ENCODE data around the gene HMGXB3. TPM values are rescaled to one million over a fixed set of nuclear protein-coding genes. Genes with fewer than 3 reads are reported as not detected.

HMGXB3 gene
- total RNA-seq, 1 donor from 2014 or later: 44.4 TPM

DNA sequence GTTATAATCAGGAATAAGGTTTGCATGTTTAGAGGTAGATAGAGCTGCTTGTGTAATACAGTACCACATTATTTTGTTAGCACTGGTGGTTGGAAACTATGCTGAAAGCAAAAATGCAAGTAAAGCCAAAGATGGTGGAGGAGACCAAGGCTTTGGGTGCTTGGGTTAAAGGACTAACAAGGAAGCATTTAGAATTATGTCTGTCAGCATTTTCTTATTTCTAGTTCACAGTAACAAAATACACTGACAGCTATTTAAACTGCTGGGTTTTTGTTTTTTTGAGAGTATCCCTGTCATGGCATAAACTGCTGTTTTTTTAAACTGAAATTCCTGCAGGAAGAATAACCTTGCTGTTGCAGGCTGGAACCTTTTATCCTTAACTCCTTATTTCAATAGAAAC is 6.5 kb downstream of the HMGXB3 start:
- no peak overlapping the region for H3K4me3 Mint-ChIP-seq
- H3K36me3 Mint-ChIP-seq (ENCODE audit: low read depth): peaks cover 4% of the 10 kb centered on the region
- TF ChIP-seq, protein P1, sequence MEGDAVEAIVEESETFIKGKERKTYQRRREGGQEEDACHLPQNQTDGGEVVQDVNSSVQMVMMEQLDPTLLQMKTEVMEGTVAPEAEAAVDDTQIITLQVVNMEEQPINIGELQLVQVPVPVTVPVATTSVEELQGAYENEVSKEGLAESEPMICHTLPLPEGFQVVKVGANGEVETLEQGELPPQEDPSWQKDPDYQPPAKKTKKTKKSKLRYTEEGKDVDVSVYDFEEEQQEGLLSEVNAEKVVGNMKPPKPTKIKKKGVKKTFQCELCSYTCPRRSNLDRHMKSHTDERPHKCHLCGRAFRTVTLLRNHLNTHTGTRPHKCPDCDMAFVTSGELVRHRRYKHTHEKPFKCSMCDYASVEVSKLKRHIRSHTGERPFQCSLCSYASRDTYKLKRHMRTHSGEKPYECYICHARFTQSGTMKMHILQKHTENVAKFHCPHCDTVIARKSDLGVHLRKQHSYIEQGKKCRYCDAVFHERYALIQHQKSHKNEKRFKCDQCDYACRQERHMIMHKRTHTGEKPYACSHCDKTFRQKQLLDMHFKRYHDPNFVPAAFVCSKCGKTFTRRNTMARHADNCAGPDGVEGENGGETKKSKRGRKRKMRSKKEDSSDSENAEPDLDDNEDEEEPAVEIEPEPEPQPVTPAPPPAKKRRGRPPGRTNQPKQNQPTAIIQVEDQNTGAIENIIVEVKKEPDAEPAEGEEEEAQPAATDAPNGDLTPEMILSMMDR (conservative IDR thresholded peaks at IDR 0.05): no peak
- no peaks in the 10 kb centered on the region for H3K27me3 Mint-ChIP-seq (ENCODE audit: low read depth)
- DNase-seq (ENCODE audit: low read depth, low spot score): no peak
- H3K27ac Mint-ChIP-seq (ENCODE audit: unreplicated experiment): no peak overlapping the region
- H3K4me1 Mint-ChIP-seq: peaks cover 7% of the 10 kb centered on the region
- H3K9me3 Mint-ChIP-seq: no peaks in the 10 kb centered on the region

DNA sequence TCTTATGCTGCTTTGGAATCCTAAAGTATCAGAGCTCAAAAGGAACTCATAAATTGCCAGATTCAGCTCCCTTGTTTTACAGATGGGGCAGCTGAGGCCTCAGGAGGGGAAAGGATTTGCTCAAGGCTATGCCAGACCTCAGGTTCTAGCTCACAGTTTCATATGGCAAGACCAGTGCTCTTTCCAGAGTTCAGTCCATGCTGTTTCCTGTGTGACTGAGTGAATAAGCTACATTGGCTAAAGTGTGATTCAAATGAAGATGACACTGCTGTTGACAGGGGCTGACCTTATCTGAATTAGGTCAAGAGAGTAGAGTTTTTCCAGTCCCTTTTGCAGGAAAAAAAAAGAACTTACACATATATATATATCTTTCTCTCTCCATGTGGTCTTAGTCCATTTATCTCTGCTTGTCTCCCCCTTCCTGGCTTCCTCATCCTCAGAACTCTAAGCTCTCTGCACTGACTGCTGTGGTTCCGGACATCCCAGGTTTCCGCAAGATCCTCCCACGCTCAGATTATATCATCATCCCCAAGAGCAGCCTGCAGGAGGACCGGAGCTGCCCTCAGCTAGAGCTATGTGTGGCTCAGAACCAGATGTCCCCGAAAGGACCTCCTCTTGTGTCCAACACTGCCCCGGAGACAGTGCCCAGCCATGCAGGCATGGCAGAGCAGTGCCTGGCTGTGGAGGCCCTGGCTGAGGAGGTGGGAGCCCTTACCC is 9.3 kb downstream of the HMGXB3 start:
- no peaks in the 10 kb centered on the region for H3K27me3 Mint-ChIP-seq (ENCODE audit: low read depth)
- no peak for DNase-seq (ENCODE audit: low read depth, low spot score)

GRCh38 chr5:150013931-150014330 is 13.4 kb downstream of the HMGXB3 start:
- TF ChIP-seq, protein P1 (conservative IDR thresholded peaks at IDR 0.05): no peak
- Mint-ChIP-seq H3K27ac (ENCODE audit: unreplicated experiment) (no peak overlapping the region), H3K4me3 (no peak overlapping the region), H3K27me3 (ENCODE audit: low read depth) (no peaks in the 10 kb centered on the region), H3K4me1 (no peaks in the 10 kb centered on the region), H3K9me3 (peaks cover 4% of the 10 kb centered on the region), H3K36me3 (ENCODE audit: low read depth) (peaks cover 49% of the 10 kb centered on the region)
- DNase-seq (ENCODE audit: low read depth, low spot score): no peak

More for the DNA sequence above, 9.3 kb downstream of the HMGXB3 start:
- peaks cover 25% of the 10 kb centered on the region for H3K36me3 Mint-ChIP-seq (ENCODE audit: low read depth)
- H3K4me1 Mint-ChIP-seq: no peaks in the 10 kb centered on the region
- H3K4me3 Mint-ChIP-seq: no peak overlapping the region
- TF ChIP-seq, protein P1 (conservative IDR thresholded peaks at IDR 0.05): no peak
- H3K27ac Mint-ChIP-seq (ENCODE audit: unreplicated experiment): no peak overlapping the region
- peaks cover 2% of the 10 kb centered on the region for H3K9me3 Mint-ChIP-seq

GRCh38 chr5:150014456-150014855 is 13.9 kb downstream of the HMGXB3 start:
- H3K36me3 Mint-ChIP-seq (ENCODE audit: low read depth): peaks cover 51% of the 10 kb centered on the region
- peaks cover 4% of the 10 kb centered on the region for H3K9me3 Mint-ChIP-seq
- H3K4me3 Mint-ChIP-seq: no peak overlapping the region
- no peaks in the 10 kb centered on the region for H3K4me1 Mint-ChIP-seq
- TF ChIP-seq, protein P1 (conservative IDR thresholded peaks at IDR 0.05): no peak
- no peak for DNase-seq (ENCODE audit: low read depth, low spot score)
- no peak overlapping the region for H3K27ac Mint-ChIP-seq (ENCODE audit: unreplicated experiment)
- H3K27me3 Mint-ChIP-seq (ENCODE audit: low read depth): no peaks in the 10 kb centered on the region

GRCh38 chr5:150015415-150015814 is 14.9 kb downstream of the HMGXB3 start:
- DNase-seq (ENCODE audit: low read depth, low spot score): no peak
- Mint-ChIP-seq H3K9me3 (peaks cover 4% of the 10 kb centered on the region), H3K27ac (ENCODE audit: unreplicated experiment) (no peak overlapping the region), H3K27me3 (ENCODE audit: low read depth) (no peaks in the 10 kb centered on the region), H3K4me3 (no peak overlapping the region), H3K36me3 (ENCODE audit: low read depth) (peaks cover 51% of the 10 kb centered on the region), H3K4me1 (no peaks in the 10 kb centered on the region)
- TF ChIP-seq, protein P1 (conservative IDR thresholded peaks at IDR 0.05): no peak

All from neural crest cell (in vitro differentiated cells).